ENCODE results near the gene C3orf20.

The C3orf20 gene

GRCh38 chr3:14663396-14664135, 11.4 kb upstream of the C3orf20 start:
- H3K4me3 Mint-ChIP-seq: no peak overlapping the region
- peaks cover 71% of the 10 kb centered on the region for H3K36me3 Mint-ChIP-seq
- no peaks in the 10 kb centered on the region for H3K4me1 Mint-ChIP-seq
- CTCF ChIA-PET: no interaction called here
- no peak overlapping the region for H3K27ac Mint-ChIP-seq
- H3K9me3 Mint-ChIP-seq: no peaks in the 10 kb centered on the region
- DNase-seq: no peak
- no peaks in the 10 kb centered on the region for H3K27me3 Mint-ChIP-seq

GRCh38 chr3:14664170-14664569, 10.8 kb upstream of the C3orf20 start:
- DNase-seq: no peak
- no peaks in the 10 kb centered on the region for H3K4me1 Mint-ChIP-seq
- H3K27me3 Mint-ChIP-seq: no peaks in the 10 kb centered on the region
- H3K9me3 Mint-ChIP-seq: no peaks in the 10 kb centered on the region
- H3K36me3 Mint-ChIP-seq: peaks cover 65% of the 10 kb centered on the region
- H3K4me3 Mint-ChIP-seq: no peak overlapping the region
- no peak overlapping the region for H3K27ac Mint-ChIP-seq
- CTCF ChIA-PET: interaction anchor here (1.0 kb wide), 1 partner anchor 257 kb away, joined by 3 read pairs; no protein-coding TSS in a partner anchor

- CTCF ChIA-PET: interaction anchor here (0.6 to 4.0 kb wide), 3 partner anchors 108 to 375 kb away, joined by 3 to 20 read pairs (median 3); no protein-coding TSS in a partner anchor
- Mint-ChIP-seq H3K4me1 (no peaks in the 10 kb centered on the region), H3K36me3 (peaks cover 35% of the 10 kb centered on the region), H3K4me3 (no peak overlapping the region), H3K9me3 (no peaks in the 10 kb centered on the region), H3K27ac (no peak overlapping the region), H3K27me3 (no peaks in the 10 kb centered on the region)
- DNase-seq: no peak
Observed at GRCh38 chr3:14672588-14672987, 2.4 kb upstream of the C3orf20 start.

GRCh38 chr3:14676881-14677280, 1.9 kb downstream of the C3orf20 start:
- DNase-seq: no peak
- H3K4me3 Mint-ChIP-seq: no peak overlapping the region
- H3K27me3 Mint-ChIP-seq: no peaks in the 10 kb centered on the region
- H3K9me3 Mint-ChIP-seq: peaks cover 5% of the 10 kb centered on the region
- H3K36me3 Mint-ChIP-seq: peaks cover 14% of the 10 kb centered on the region
- CTCF ChIA-PET: no interaction called here
- no peaks in the 10 kb centered on the region for H3K4me1 Mint-ChIP-seq
- no peak overlapping the region for H3K27ac Mint-ChIP-seq

- Mint-ChIP-seq H3K4me1 (no peaks in the 10 kb centered on the region), H3K36me3 (peaks cover 12% of the 10 kb centered on the region), H3K27me3 (no peaks in the 10 kb centered on the region), H3K27ac (no peak overlapping the region), H3K9me3 (peaks cover 5% of the 10 kb centered on the region), H3K4me3 (no peak overlapping the region)
- no peak for DNase-seq
- CTCF ChIA-PET: interaction anchor here (0.7 kb wide), 1 partner anchor 25 kb away, joined by 3 read pairs; no protein-coding TSS in a partner anchor
Observed at GRCh38 chr3:14678015-14678503, 3.1 kb downstream of the C3orf20 start.

GRCh38 chr3:14680115-14680514, 5.2 kb downstream of the C3orf20 start:
- no peak overlapping the region for H3K27ac Mint-ChIP-seq

GRCh38 chr3:14680716-14681115, 5.8 kb downstream of the C3orf20 start:
- peaks cover 7% of the 10 kb centered on the region for H3K36me3 Mint-ChIP-seq
- no peaks in the 10 kb centered on the region for H3K27me3 Mint-ChIP-seq
- H3K4me1 Mint-ChIP-seq: no peaks in the 10 kb centered on the region
- DNase-seq: no peak
- no peak overlapping the region for H3K27ac Mint-ChIP-seq
- CTCF ChIA-PET: no interaction called here
- peaks cover 5% of the 10 kb centered on the region for H3K9me3 Mint-ChIP-seq
- H3K4me3 Mint-ChIP-seq: no peak overlapping the region

More at GRCh38 chr3:14680115-14680514, 5.2 kb downstream of the C3orf20 start:
- H3K4me1 Mint-ChIP-seq: no peaks in the 10 kb centered on the region
- H3K27me3 Mint-ChIP-seq: no peaks in the 10 kb centered on the region
- peaks cover 5% of the 10 kb centered on the region for H3K9me3 Mint-ChIP-seq
- CTCF ChIA-PET: no interaction called here
- DNase-seq: no peak
- H3K4me3 Mint-ChIP-seq: no peak overlapping the region
- H3K36me3 Mint-ChIP-seq: peaks cover 7% of the 10 kb centered on the region

- CTCF ChIA-PET: no interaction called here
- no peaks in the 10 kb centered on the region for H3K27me3 Mint-ChIP-seq
- DNase-seq: no peak
- no peaks in the 10 kb centered on the region for H3K4me1 Mint-ChIP-seq
- H3K36me3 Mint-ChIP-seq: peaks cover 5% of the 10 kb centered on the region
- peaks cover 5% of the 10 kb centered on the region for H3K9me3 Mint-ChIP-seq
- no peak overlapping the region for H3K4me3 Mint-ChIP-seq
- no peak overlapping the region for H3K27ac Mint-ChIP-seq
Observed at GRCh38 chr3:14684447-14684846, 9.5 kb downstream of the C3orf20 start.

GRCh38 chr3:14685179-14685578, 10.2 kb downstream of the C3orf20 start:
- H3K4me3 Mint-ChIP-seq: no peak overlapping the region
- no peak for DNase-seq
- H3K36me3 Mint-ChIP-seq: peaks cover 2% of the 10 kb centered on the region
- no peak overlapping the region for H3K27ac Mint-ChIP-seq
- H3K27me3 Mint-ChIP-seq: no peaks in the 10 kb centered on the region
- CTCF ChIA-PET: no interaction called here
- H3K4me1 Mint-ChIP-seq: no peaks in the 10 kb centered on the region
- H3K9me3 Mint-ChIP-seq: peaks cover 2% of the 10 kb centered on the region

- Mint-ChIP-seq H3K4me3 (no peak overlapping the region), H3K9me3 (no peaks in the 10 kb centered on the region), H3K4me1 (no peaks in the 10 kb centered on the region), H3K27ac (no peak overlapping the region), H3K36me3 (no peaks in the 10 kb centered on the region), H3K27me3 (no peaks in the 10 kb centered on the region)
- DNase-seq: no peak
- CTCF ChIA-PET: no interaction called here
Observed at GRCh38 chr3:14687360-14687759, 12.4 kb downstream of the C3orf20 start.

- no peaks in the 10 kb centered on the region for H3K27me3 Mint-ChIP-seq
- CTCF ChIA-PET: no interaction called here
- H3K4me1 Mint-ChIP-seq: no peaks in the 10 kb centered on the region
Observed at GRCh38 chr3:14688525-14688924, 13.6 kb downstream of the C3orf20 start.

GRCh38 chr3:14689247-14689980, 14.5 kb downstream of the C3orf20 start:
- CTCF ChIA-PET: interaction anchor here (2.0 kb wide), 1 partner anchor 91 kb away, joined by 6 read pairs; no protein-coding TSS in a partner anchor

More at GRCh38 chr3:14688525-14688924, 13.6 kb downstream of the C3orf20 start:
- Mint-ChIP-seq H3K9me3 (no peaks in the 10 kb centered on the region), H3K36me3 (no peaks in the 10 kb centered on the region), H3K27ac (no peak overlapping the region), H3K4me3 (no peak overlapping the region)
- no peak for DNase-seq

GRCh38 chr3:14691239-14691638, 16.3 kb downstream of the C3orf20 start:
- no peaks in the 10 kb centered on the region for H3K27me3 Mint-ChIP-seq
- no peak for DNase-seq
- no peaks in the 10 kb centered on the region for H3K36me3 Mint-ChIP-seq
- no peaks in the 10 kb centered on the region for H3K4me1 Mint-ChIP-seq
- H3K4me3 Mint-ChIP-seq: no peak overlapping the region
- H3K9me3 Mint-ChIP-seq: no peaks in the 10 kb centered on the region
- CTCF ChIA-PET: interaction anchor here (2.0 kb wide), 1 partner anchor 89 kb away, joined by 6 read pairs; no protein-coding TSS in a partner anchor
- no peak overlapping the region for H3K27ac Mint-ChIP-seq

More at GRCh38 chr3:14689247-14689980, 14.5 kb downstream of the C3orf20 start:
- no peaks in the 10 kb centered on the region for H3K27me3 Mint-ChIP-seq
- no peak overlapping the region for H3K4me3 Mint-ChIP-seq
- DNase-seq: no peak
- H3K27ac Mint-ChIP-seq: no peak overlapping the region
- no peaks in the 10 kb centered on the region for H3K36me3 Mint-ChIP-seq
- no peaks in the 10 kb centered on the region for H3K4me1 Mint-ChIP-seq
- H3K9me3 Mint-ChIP-seq: no peaks in the 10 kb centered on the region

- H3K27me3 Mint-ChIP-seq: no peaks in the 10 kb centered on the region
- no peak overlapping the region for H3K4me3 Mint-ChIP-seq
- no peak for DNase-seq
- H3K9me3 Mint-ChIP-seq: no peaks in the 10 kb centered on the region
- no peak overlapping the region for H3K27ac Mint-ChIP-seq
- no peaks in the 10 kb centered on the region for H3K36me3 Mint-ChIP-seq
- CTCF ChIA-PET: no interaction called here
- H3K4me1 Mint-ChIP-seq: no peaks in the 10 kb centered on the region
Observed at GRCh38 chr3:14691719-14692118, 16.8 kb downstream of the C3orf20 start.
